ENCODE data around the gene OSBPL2. TPM values are rescaled to one million over a fixed set of nuclear protein-coding genes. Genes with fewer than 3 reads are reported as not detected.

The OSBPL2 gene
- total RNA-seq, 1 donor from 2014 or later, result 27.2 TPM

DNA sequence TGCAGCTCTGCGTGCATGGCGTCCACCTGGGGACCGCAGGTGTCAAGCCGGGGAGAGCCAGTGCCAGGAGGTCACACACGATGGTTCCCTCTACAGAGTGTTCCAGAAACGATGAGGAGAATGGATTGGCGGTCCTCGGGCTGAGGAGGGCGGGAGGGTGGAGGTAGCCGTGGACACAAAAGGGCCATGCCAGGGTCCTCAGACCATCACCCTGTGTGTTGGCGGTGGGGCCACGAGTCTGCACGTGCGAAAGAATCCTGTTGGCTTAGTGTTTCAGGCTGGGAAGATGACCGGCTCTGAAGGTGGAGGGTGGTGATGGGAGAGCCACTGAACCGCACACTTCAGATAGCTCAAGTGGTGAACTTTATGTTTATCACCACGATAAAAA is 31.9 kb upstream of the OSBPL2 start:
- intact Hi-C loops (cut with micrococcal nuclease), result no loop called here

DNA sequence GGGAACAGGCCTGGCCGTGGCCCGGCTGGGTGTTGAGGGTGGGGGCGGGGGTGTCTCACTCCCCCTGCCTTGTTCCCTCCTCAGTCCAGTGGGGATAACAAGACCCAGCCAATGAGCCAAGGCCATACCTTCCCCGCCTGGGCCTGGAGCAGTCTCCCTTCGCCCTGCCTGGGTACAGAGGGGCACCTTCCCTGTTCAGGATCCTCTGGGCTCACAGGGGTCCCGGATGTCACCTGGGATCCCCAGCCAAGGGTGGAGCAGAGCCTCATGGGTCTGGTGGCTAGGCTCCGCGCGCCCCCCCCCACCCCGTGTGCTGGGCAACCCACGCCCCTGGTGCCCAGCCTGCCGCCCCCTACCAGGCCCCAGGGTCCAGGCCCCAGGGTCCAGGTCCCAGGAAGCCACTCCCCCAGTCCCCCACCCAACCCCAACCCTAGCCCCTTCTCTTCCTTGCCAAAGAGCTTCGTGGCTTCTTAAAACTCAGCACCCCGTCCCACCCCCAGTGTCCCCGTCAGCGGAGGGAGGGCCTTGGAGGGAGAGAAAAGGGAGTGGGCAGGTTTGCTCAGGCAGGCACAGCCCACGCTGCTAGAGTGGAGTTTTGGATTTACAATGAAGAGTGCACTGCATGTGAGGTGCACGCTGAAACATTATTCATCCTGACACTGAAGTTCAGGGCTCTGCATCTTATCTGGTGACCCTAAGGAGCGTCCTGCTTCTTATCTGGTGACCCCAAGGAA is 30.1 kb upstream of the OSBPL2 start:
- intact Hi-C loops (cut with micrococcal nuclease), result no loop called here

DNA sequence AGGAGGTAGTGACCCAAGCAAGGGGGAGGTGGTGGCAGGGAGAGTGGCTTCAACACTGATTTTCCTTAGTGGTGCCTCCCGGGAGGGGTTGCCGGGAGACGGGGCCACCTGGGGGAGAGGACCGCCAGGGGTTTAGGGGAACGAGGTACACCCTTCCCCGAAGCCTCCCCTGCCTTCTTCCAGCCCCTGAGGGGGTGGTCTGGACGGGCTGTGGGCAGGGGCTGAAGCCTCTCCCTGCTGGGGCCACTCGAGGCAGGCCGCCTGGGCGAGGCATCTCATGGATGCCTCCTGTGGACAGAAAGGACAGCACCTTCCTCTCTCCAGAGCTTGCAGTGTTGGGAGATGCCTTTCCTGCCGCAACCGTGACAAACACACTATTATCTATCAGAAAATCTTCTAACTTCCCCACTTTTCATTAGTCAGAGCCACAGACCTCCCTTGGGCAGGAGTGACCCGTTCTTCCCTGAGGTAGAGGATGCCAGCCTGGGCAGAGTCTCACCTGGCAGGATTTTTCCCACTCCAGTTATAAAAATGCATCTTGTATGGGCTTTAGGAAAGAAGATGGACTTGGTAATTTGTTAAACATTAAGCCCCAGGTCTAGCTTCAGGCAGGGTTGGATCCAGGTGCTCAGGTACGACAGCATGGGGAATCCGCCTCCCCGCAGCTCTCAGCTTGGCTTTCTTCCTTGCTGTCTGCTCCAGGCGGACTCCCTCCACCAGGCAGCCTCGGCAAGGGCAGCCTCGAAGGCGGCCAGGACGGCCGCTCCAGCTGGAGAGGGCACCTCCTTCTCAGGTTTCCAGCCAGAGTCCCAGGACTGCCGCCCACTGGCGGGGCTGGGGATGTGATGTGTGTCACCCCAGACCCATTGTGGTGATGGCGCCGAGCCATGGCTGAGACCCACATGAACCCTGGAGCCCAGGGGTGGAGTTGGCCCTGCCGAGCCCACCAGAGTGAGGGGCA is 29.2 kb upstream of the OSBPL2 start:
- intact Hi-C loops (cut with micrococcal nuclease), result no loop called here

DNA sequence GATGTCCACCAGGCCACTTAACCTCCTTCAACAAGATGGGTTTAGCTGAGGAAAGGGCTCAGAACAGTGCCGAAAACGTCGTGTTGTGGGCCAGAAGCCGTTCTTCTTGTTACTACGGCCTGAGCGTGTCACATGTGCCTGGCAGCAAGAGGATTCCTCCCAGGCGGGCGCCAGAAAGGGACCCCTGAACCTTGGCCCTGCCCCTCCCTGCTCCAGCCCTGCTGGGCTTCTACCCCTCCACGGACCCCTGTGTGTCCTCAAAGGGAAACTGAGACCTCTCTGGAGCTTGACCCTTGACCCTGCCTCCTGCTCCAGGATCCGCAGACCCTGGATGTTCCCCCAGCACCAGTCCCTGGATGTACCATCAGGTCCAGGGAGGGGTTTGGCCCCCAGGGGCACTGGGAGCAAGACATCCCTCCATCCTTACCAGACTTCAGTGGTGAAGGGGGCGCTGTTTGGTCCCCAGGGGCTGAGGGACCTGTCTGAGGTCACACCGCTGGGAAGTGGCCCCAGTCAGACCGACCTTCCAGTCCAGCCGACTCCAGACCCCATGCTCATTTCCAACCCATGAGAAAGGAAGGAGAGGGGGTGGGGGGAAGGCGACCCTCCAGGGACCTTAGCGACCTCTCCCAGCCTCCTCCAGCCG is 28.3 kb upstream of the OSBPL2 start:
- intact Hi-C loops (cut with micrococcal nuclease), result no loop called here

DNA sequence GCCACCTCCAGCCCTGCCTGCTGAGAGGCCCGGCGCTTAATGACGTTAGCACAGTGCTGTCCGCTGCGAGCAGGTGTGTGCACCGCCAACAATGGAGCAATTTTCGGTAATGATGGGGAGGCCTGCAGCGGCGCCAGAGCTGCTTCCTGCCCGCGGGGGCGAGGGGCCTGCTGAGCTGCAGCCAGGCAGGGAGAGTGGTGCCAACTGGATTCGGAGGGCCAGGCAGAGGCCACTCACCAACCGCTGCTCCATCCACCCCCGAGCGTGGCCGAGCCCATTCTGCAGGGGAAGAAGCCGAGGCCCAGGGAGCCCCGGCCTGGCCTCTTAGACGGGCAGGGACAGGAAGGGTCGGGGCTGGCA is 27.8 kb upstream of the OSBPL2 start:
- intact Hi-C loops (cut with micrococcal nuclease), result no loop called here

DNA sequence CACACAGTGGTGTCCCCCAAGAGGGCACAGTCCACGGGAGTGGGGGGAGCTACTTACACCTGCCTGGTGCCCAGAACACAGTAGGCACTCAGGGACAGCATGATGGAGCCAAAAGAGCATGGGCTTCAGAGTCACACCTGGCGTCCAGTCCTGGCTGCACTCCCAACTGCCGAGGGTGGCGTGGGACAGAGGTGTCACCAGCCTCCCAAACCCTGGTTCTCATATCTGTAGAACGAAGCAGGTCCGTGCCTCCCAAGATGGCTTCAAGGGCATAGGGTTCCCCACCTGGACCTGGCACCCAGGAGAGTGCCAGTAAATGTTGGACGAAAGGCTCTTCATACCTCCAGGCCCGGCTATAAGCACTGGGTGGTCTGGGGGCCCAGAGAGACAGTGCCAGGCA is 27.1 kb upstream of the OSBPL2 start:
- intact Hi-C loops (cut with micrococcal nuclease), result no loop called here

DNA sequence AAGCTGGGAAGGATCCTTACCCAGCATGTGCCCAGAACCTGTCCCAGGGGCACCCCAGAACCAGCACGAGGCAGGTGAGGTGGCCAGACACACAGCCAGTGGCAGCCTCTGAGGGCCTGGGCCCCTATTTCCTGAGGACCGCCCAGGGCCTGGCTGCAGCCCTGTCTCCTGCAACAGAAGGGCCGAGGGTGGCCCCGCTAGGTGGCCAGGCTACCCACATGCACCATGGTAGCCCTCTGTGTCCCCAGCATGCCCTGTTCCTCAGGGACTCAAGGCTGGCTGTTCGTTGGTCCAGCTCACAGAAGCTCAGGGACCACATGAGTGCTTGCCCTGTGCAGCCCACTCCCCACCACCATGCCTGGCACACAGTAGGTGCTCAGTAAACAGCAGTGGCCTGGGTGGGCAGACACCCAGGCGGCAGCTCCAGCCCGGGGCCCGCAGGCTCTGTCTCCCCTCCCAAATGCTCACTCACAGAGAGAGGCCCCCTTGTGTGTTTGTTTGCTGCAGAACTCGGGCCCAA is 26.5 kb upstream of the OSBPL2 start:
- intact Hi-C loops (cut with micrococcal nuclease), result no loop called here

DNA sequence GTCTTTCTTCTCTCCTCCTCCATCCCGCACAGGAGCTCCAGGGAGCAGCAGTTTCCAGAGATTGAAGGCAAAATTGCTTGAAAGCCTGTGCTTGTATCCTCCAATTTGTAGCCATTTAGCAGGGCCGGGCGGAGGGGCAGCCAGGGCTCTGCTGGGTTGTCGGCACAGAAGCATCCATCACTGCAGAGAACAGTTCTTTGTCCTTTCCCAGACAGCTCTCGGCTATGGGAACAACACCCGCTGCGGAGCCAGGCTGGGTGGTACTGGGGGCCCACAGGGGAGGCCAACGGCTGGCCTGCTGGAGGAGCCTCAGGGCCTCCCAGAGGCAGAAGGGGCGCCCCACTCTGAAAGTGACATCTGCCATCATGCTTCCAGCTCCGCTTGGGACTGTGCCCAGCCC is 26.0 kb upstream of the OSBPL2 start:
- intact Hi-C loops (cut with micrococcal nuclease), result no loop called here

DNA sequence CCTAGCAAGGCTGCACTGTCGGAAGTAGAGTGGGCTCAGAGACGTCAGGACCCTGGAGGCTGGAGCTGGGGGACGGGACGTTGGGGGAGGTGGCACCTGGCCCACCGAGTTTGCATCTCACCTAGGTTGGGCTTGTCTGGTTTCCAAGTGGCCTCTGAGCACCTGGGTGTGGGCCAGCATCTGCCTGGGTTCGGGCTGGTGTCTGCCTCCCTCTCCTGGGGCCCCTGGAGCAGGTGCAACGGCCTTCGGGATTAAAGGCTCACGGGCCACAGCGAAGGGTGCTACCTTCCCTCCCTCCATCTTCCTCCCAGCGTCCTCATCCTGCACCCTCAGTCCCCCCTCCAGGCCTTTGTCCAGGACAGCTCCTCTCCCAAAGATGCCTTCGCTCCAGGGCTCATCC is 24.3 kb upstream of the OSBPL2 start:
- intact Hi-C loops (cut with micrococcal nuclease), result no loop called here

DNA sequence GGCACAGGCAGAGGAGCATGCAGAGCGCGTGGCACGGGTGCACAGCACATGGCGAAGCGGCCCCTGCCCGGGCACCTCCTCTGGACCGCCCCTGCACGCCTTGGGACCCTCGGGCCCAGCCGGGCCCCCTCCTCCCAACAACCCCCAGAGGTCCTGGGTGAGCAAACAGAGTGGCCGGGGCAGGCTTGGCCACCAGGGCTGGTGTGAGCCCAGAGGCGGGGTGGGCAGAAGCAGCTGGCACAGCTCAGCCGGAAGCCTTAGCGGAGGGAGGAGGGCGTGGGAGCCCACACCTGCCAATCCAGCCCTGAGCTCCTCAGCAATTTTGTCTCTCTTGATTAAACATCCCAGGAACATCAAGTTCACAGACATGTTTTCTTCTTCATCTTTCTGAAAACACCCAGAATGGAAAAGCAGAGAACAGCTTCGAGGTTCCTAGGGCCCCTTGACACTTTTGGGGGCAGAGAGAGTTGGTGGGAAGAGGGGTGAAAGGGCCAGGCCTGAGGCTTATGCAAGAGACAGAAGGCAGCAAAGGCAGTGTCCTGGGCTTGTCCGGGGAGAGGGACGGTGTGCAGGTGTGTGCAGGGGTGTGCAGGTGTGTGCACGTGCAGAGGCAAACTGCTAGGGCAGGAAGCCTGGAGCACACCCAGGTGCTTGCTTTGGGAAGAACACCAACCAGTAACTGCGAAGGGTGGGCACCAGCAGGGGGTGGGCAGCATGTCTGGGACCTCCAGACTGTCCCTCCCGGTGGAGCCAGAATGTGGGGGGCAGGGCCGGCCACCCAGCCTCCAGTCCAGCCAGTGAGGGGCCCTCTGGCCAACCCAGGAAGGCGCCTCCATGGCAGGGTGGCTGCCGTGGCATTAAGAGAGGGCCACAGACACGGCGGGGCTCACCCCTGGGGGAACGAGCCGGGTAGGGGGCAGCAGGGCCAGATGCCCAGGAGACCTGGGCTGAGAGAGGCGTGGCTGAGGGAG is 23.0 kb upstream of the OSBPL2 start:
- intact Hi-C loops (cut with micrococcal nuclease), result no loop called here

DNA sequence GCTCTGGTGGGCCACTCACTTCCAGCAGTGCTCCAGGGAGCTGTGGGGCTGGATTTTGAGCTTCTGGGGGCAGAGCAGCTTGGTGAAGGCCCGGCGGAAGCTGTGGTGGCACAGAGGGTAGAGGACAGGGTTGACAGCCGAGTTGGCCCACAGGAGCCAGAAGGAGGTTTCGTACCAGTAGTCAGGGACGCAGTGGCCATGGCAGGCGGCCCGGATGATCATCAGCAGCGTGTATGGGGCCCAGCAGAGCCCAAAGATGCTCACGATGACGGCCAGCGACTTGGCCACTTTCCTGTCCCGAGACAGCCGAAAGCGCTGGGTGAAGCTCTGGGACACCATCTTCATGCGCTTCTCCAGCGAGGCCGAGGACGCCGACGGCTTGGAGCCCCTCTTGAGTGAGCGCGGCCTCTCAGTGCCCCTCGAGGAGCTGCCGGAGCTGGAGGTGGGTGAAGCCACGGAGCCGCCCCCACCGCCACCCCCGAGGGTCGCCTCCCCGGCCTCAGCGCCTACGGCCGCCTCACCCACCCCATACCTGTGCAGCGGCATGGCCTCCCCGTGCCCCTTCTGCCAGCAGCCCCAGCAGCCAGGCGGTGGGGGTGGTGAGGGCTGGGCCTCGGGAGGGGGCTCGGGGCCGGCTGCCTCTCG is 22.2 kb upstream of the OSBPL2 start:
- intact Hi-C loops (cut with micrococcal nuclease), result no loop called here

DNA sequence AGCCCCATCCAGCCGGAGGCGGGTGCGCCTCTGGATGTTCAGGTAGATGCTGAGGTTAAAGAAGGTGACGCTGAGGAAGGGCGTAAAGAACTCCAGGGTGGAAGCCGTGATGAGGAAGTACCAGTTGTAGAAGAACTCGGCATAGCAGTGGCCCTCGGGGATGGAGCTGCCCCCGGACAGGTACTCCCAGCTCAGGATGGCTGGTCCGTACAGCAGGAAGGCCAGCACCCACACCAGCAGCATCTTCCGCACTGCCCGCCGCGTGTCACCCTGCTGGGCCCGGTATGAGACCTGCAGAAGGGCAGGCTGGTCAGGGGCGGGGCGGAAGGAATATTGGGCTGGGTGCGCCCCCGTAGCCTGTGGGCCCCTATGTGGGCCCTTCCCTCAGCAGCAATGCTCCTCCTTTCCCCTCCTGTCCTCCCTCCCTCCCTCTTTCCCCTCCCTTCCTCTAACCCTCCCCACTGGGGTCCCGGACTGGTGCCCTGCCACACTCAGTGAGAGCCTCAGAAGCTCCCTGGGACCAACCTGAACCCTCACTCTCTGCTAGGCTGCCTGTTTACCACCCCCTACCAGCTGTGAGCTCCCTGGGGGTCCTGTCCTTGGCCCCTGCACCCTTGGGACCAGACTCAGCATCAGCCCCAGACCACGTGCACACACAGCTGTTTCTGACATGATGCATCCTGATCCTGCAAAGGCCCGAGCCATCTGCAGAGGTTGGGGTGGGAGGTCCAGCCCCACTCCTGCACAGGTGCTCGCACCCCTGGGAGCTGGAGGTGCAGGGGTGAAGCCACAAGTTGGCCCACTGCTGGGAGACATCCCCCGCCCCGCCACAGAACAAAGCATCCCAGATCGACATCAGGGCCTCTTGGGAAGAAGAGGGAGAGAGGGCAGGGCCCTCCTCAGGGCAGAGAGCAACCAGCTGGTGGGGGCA is 21.4 kb upstream of the OSBPL2 start:
- intact Hi-C loops (cut with micrococcal nuclease), result no loop called here

DNA sequence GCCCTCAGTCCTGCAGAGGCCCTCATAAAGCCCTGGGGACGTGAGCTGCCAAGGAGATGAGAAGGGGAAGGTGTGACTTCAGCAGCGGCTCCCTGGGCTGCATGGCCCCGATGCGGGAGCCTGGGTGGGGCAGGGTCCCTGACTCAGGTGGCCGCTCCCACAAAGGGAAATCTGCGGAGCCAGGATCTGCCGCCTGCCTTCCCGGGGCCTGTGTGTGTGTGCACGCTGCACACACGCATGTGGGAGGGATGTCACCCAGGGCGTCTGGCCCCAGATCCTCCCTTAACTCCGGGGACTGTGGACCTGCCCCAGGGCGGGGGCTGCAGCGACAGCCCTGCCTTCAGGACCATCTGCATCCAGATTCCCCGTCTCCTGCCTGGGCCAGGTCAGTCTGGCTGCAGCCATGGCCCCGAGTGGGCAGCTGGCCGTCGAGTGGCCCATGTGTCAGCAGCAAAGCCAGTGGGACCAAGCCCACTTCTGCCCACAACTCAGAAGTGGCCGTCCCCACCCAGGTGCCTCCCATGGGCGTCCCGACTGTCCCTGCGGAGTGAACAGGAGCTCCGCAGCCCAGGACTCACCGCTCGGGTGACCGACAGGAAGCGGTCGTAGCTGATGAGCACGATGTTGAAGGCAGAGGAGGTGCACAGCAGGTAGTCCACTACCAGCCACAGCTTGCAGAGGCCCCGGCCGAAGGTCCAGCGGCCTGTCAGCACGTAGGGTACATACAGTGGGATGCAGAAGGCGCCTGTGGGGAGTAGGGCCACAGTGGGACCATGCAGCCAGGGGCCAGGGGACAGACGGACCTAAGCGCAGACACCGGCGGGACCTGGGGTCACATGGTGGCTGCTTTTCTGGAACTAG is 20.2 kb upstream of the OSBPL2 start:
- intact Hi-C loops (cut with micrococcal nuclease), result no loop called here

DNA sequence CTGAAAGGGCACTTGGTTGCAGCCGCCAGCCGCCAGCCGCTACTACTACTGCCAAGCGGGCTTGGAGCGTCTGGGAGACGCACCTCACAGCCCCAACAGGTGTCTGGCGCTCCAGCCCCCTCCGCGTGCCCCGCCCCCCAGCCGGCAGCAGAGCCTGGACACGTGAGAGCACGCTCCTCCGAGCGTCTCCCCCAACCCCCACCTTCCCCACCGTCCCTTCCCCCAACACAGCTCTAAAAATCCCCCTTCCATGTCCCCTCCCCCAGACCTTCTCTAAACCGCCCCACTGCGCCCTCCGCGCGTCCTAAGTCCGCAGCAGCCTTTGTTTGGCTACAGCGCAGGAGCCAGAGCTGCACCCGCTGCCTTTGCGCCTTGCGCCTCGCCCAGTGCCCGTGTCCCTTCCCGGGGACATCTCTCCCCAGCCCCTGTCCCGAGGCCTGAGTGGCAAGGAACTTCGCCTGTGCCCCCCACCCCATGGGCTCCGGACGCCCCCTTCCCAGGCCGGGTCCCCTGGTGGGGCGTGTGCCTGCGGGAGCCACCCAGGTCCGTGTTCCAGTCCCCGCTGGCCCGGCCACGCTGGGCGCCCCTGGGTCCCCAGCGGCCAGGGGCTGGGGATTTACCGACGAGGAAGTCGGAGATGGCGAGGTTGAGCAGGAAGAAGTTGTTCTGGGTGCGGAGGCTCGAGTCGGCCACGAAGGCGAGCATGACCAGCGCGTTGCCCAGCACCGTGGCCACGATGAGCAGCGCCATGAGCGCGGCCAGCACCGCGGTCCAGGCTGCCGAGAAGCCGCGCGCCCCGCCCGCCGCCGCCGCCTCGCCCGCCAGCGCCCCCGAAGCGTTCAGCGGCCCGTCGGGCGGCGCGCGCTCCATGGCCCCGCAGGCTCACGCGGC is 19.0 kb upstream of the OSBPL2 start:
- intact Hi-C loops (cut with micrococcal nuclease), result no loop called here

DNA sequence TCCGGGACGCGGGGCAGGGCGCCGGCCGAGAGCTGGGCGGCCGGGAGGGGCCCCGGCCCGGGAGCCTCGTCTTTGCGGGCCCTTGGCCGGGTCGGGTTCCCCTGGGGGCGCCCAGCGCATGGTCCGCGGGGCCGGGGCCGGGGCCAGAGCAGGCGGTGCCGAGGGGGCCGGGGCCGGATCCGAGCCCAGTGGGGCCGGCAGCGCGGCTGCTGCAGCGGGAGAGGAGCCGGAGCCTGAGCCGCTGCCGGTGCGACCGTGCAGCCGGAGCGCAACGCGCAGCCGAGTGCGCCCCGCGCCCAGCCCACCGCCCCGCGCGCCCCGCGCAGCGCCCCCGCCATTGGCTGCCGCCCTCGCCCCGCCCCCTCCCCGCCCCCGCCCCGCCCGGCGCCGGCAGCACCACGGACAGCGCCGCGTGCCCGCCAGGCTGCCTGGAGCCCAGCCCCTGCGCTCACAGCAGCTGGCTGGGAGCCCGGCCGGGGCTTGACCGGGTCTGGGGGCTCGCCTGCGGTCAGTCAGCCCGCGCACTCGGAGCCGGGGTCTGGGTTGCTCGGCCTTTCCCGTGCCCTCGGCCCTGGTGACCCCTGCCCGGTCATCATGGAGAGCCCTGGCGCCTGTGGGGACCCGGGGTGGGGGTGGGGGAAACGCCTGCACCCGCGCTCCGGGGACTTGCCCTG is 18.2 kb upstream of the OSBPL2 start, which contains the start of gene HRH3:
HRH3 (minus strand) TSS at position 287 of the 674 bp plus-strand sequence. CDS start 308 bp downstream, outside the sequence.
- intact Hi-C loops (cut with micrococcal nuclease), result no loop called here
